Large intestine (tissue), 3 donors: ENCODE data around the gene TTLL6. TPM values are rescaled to one million over a fixed set of nuclear protein-coding genes. Genes with fewer than 3 reads are reported as not detected.
A peak's percentile ranks its signal among the peaks of the same experiment; 100 is the strongest.

ENCODE experiments used
- DNase-seq, 2 donors: peaks; one replicate each; pipeline versions ENCODE4 v3.0.0 to v3.0.0-alpha.2; 2013
- H3K27ac ChIP-seq: one replicate; pipeline ENCODE4 v1.5.1; 2013; ENCODE audit warnings: low read length
- H3K27me3 ChIP-seq: 2 replicates; pipeline ENCODE4 v1.6.1; 2013; ENCODE audit warnings: low read length; ENCODE audit not compliant: control insufficient read depth, insufficient read depth
- H3K36me3 ChIP-seq: 2 replicates; pipeline ENCODE4 v1.6.1; 2013; ENCODE audit warnings: low read length; ENCODE audit not compliant: control insufficient read depth, insufficient read depth
- H3K4me1 ChIP-seq: one replicate; pipeline ENCODE4 v1.6.1; 2013; ENCODE audit warnings: low read length; ENCODE audit not compliant: control insufficient read depth, insufficient read depth
- H3K4me3 ChIP-seq: one replicate; pipeline ENCODE4 v1.5.1; 2013; ENCODE audit warnings: low read length
- H3K9me3 ChIP-seq: one replicate; pipeline ENCODE4 v1.6.1; 2013; ENCODE audit warnings: mild to moderate bottlenecking, low read depth, low read length, moderate library complexity; ENCODE audit not compliant: control insufficient read depth
- WGBS: methylation state at CpG from one replicate; pipeline ENCODE4 v1.1.5; 2013; ENCODE audit warnings: low lambda C conversion rate; ENCODE audit not compliant: insufficient coverage; 5-methylcytosine and 5-hydroxymethylcytosine counted together
- polyA plus RNA-seq: library from polyadenylated mRNA; unstranded; fragments of 120-200 nt; gene quantifications from one replicate; pipeline ENCODE4 v1.2.1, GENCODE V29; 2013

TTLL6 gene
- polyA plus RNA-seq, 1 donor = 3.1 TPM

- Histone ChIP-seq H3K9me3 (no peaks in the 10 kb centered on the region), H3K36me3 (no peaks in the 10 kb centered on the region), H3K27ac (no peak overlapping the region), H3K27me3 (peaks cover 41% of the 10 kb centered on the region), H3K4me1 (no peaks in the 10 kb centered on the region), H3K4me3 (no peak overlapping the region)
- WGBS = no CpG with 5 or more reads among the region's 6 CpGs
- DNase-seq = no peak
Observed at GRCh38 chr17:48761114-48761513, 55.9 kb downstream of the TTLL6 start.

DNA sequence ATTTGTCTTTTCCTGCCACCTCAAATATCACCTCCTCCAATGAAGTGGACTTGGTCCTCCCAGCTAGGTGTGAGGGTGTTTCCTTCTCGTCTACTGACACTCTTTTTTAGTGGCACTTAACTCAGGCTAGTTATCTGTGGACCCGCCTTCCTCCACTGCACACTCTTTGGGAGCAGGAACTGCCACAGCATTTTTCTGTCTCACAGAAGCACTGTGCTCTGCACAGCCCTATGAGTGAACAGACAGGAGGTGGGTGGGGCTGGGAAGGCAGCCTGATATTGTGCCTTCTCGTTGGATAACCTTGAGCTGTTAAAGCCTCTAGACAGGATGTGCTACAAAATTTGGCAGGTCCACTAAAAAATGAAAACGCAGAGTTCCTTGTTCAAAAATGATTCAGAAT is 56.6 kb downstream of the TTLL6 start:
- WGBS = 20% methylated on average over 1 of the region's 4 CpGs
- H3K4me1 ChIP-seq = no peaks in the 10 kb centered on the region
- H3K9me3 ChIP-seq = no peaks in the 10 kb centered on the region
- H3K27me3 ChIP-seq = peaks cover 49% of the 10 kb centered on the region
- peak in 1 of 2 donors; percentile 31 for DNase-seq
- H3K36me3 ChIP-seq = no peaks in the 10 kb centered on the region
- H3K4me3 ChIP-seq = no peak overlapping the region
- no peak overlapping the region for H3K27ac ChIP-seq

DNA sequence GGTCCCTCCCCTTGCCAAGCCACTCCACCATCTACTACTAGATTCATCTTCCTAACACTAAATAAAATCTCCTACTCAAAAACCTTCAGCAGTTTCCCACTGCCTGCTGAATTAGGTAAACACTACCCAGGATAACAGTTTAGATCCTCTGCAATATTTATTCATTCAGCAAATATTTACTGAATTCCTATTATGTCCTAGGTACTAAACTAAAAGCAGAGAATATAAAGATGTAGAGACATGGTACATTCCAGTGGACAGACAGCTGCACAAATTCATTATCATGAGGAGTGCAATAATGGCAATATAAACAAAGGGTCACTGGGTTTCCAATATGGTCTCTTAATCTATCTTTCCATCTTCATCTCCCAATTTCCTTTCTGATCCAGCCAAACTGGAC is 57.7 kb downstream of the TTLL6 start:
- H3K27ac ChIP-seq = no peak overlapping the region
- H3K4me3 ChIP-seq = no peak overlapping the region
- DNase-seq = no peak
- peaks cover 4% of the 10 kb centered on the region for H3K9me3 ChIP-seq
- no peaks in the 10 kb centered on the region for H3K4me1 ChIP-seq
- H3K36me3 ChIP-seq = no peaks in the 10 kb centered on the region
- H3K27me3 ChIP-seq = peaks cover 59% of the 10 kb centered on the region

- WGBS = no CpG with 5 or more reads among the region's 2 CpGs
- Histone ChIP-seq H3K9me3 (peaks cover 8% of the 10 kb centered on the region), H3K36me3 (no peaks in the 10 kb centered on the region), H3K4me3 (no peak overlapping the region), H3K4me1 (no peaks in the 10 kb centered on the region), H3K27me3 (peaks cover 75% of the 10 kb centered on the region), H3K27ac (no peak overlapping the region)
- DNase-seq = no peak
Observed at GRCh38 chr17:48757524-48757961, 59.5 kb downstream of the TTLL6 start.

DNA sequence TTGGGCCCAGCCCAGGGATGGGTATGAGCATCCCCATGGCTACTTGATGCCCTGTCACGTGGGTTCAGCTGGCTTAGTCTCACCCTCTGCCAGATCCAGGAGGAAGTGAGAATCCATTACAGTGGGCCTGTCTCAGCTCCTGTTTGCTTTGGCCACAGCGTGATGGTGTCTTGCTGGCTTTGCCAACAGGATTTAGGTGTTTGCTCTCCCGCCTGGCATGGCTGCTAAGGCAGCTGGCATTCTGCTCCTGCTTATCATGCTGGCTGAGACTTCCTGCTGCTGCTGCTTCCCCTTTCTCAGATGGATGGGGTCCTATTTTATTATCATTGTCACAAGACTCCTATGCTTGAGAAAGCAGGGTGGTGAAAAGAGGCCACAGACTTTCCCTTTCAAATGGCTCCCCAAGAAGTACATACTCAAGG is 60.2 kb downstream of the TTLL6 start:
- no peak for DNase-seq
- H3K27me3 ChIP-seq = peaks cover 82% of the 10 kb centered on the region
- no peak overlapping the region for H3K27ac ChIP-seq
- H3K4me1 ChIP-seq = no peaks in the 10 kb centered on the region
- H3K9me3 ChIP-seq = peaks cover 8% of the 10 kb centered on the region
- H3K4me3 ChIP-seq = no peak overlapping the region
- no CpG with 5 or more reads among the region's 3 CpGs for WGBS
- H3K36me3 ChIP-seq = no peaks in the 10 kb centered on the region

- H3K27ac ChIP-seq = no peak overlapping the region
- H3K4me3 ChIP-seq = no peak overlapping the region
- WGBS = no CpG with 5 or more reads among the region's 8 CpGs
- no peak for DNase-seq
- no peaks in the 10 kb centered on the region for H3K36me3 ChIP-seq
- H3K9me3 ChIP-seq = peaks cover 8% of the 10 kb centered on the region
- peaks cover 87% of the 10 kb centered on the region for H3K27me3 ChIP-seq
- H3K4me1 ChIP-seq = no peaks in the 10 kb centered on the region
Observed at GRCh38 chr17:48755356-48755755, 61.7 kb downstream of the TTLL6 start.

- peaks cover 92% of the 10 kb centered on the region for H3K27me3 ChIP-seq
- H3K36me3 ChIP-seq = no peaks in the 10 kb centered on the region
- no peaks in the 10 kb centered on the region for H3K4me1 ChIP-seq
- no peak overlapping the region for H3K27ac ChIP-seq
- no CpG with 5 or more reads among the region's 52 CpGs for WGBS
- no peak overlapping the region for H3K4me3 ChIP-seq
- H3K9me3 ChIP-seq = peaks cover 8% of the 10 kb centered on the region
- no peak for DNase-seq
Observed at GRCh38 chr17:48754500-48755261, 62.3 kb downstream of the TTLL6 start.

- H3K4me3 ChIP-seq = no peak overlapping the region
- H3K4me1 ChIP-seq = no peaks in the 10 kb centered on the region
- peaks cover 95% of the 10 kb centered on the region for H3K27me3 ChIP-seq
- no CpG with 5 or more reads among the region's 22 CpGs for WGBS
- H3K9me3 ChIP-seq = peaks cover 8% of the 10 kb centered on the region
- no peak for DNase-seq
- no peaks in the 10 kb centered on the region for H3K36me3 ChIP-seq
- no peak overlapping the region for H3K27ac ChIP-seq
Observed at GRCh38 chr17:48753794-48754499, 63.1 kb downstream of the TTLL6 start.

DNA sequence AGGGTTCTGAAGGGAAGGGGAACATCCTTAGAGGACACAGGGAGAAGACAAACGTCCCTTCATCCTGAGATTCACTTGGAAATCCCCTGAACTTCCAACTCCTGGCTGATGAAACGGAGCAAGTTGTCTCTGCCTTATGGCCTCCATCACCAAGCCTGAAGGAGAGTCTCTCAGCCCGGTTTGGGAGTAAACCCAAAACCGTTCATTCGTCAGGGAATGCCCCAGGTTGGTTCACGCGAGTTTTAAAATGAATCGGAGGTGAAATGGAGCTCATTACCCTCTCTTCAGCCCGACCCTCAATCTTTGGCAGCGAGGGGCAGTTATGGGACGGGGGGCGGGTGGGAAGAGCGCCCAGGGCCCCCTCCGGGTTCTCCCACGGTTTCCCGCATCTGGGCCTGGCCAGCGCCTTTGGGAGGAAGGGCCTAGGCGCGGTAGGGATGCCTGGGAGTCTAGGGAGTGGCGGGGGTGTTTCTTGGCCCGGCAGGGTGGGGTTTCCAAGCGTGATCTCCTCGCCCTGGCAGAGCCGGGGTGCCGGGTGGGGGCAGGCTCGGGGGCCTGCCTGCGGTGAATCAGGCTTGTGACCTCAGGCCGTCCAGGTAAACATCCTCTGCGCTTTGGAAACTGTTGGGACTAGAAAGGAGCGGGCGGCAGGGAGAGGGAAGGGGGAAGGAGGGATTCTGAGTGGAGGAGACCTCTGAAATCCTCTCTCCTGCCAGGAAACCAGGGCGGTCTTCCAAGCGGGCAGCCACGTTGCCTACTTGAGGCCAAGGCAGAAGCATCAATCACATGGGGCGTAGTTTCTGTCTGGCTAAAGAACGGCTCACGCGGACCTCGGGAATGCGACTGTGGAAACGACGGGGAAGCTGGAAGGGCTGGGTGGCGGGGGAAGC is 64.4 kb downstream of the TTLL6 start:
- no peaks in the 10 kb centered on the region for H3K36me3 ChIP-seq
- peaks cover 10% of the 10 kb centered on the region for H3K9me3 ChIP-seq
- H3K4me1 ChIP-seq = no peaks in the 10 kb centered on the region
- no peak overlapping the region for H3K27ac ChIP-seq
- WGBS = no CpG with 5 or more reads among the region's 43 CpGs
- no peak overlapping the region for H3K4me3 ChIP-seq
- H3K27me3 ChIP-seq = peaks cover 96% of the 10 kb centered on the region
- DNase-seq = no peak

- Histone ChIP-seq H3K27ac (no peak overlapping the region), H3K4me1 (no peaks in the 10 kb centered on the region), H3K27me3 (peaks cover 96% of the 10 kb centered on the region), H3K4me3 (no peak overlapping the region), H3K9me3 (peaks cover 16% of the 10 kb centered on the region), H3K36me3 (no peaks in the 10 kb centered on the region)
- DNase-seq = no peak
- WGBS = 0% methylated on average over 1 of the region's 13 CpGs
Observed at GRCh38 chr17:48751733-48752398, 65.2 kb downstream of the TTLL6 start.
